BE2C (cell line): ENCODE results near the gene AAK1.

Source experiments
- DNase-seq: peaks from one replicate; pipeline ENCODE4 v3.0.0-alpha.2; 2020
- H3K27me3 ChIP-seq: fragments of 250-450 bp; sonication (Bioruptor Pico); 2 replicates; pipeline ENCODE4 v1.5.1; 2020; ENCODE audit warnings: mild to moderate bottlenecking
- H3K36me3 ChIP-seq: fragments of 250-450 bp; sonication (Bioruptor Pico); 2 replicates; pipeline ENCODE4 v1.5.1; 2020; ENCODE audit warnings: mild to moderate bottlenecking
- H3K4me1 ChIP-seq: fragments of 250-450 bp; sonication (Bioruptor Pico); 2 replicates; pipeline ENCODE4 v1.5.1; 2020
- H3K4me3 ChIP-seq: 2 replicates; pipeline ENCODE4 v1.5.1; 2011; ENCODE audit warnings: low read depth, low read length
- H3K9me3 ChIP-seq: fragments of 250-450 bp; sonication (Bioruptor Pico); 2 replicates; pipeline ENCODE4 v1.5.1; 2020
- TF ChIP-seq, protein P1 (sequence below): IDR thresholded peaks from 2 replicates; pipeline ENCODE4 v1.5.1; 2012; ENCODE audit warnings: mild to moderate bottlenecking, low read depth, low read length

The AAK1 gene

GRCh38 chr2:69563021-69563420 lies 80.5 kb downstream of the AAK1 start:
- H3K4me3 ChIP-seq, result no peak overlapping the region
- no peaks in the 10 kb centered on the region for H3K27me3 ChIP-seq
- no peak for DNase-seq
- TF ChIP-seq, protein P1, sequence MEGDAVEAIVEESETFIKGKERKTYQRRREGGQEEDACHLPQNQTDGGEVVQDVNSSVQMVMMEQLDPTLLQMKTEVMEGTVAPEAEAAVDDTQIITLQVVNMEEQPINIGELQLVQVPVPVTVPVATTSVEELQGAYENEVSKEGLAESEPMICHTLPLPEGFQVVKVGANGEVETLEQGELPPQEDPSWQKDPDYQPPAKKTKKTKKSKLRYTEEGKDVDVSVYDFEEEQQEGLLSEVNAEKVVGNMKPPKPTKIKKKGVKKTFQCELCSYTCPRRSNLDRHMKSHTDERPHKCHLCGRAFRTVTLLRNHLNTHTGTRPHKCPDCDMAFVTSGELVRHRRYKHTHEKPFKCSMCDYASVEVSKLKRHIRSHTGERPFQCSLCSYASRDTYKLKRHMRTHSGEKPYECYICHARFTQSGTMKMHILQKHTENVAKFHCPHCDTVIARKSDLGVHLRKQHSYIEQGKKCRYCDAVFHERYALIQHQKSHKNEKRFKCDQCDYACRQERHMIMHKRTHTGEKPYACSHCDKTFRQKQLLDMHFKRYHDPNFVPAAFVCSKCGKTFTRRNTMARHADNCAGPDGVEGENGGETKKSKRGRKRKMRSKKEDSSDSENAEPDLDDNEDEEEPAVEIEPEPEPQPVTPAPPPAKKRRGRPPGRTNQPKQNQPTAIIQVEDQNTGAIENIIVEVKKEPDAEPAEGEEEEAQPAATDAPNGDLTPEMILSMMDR, result no peak
- no peaks in the 10 kb centered on the region for H3K4me1 ChIP-seq
- H3K36me3 ChIP-seq, result no peaks in the 10 kb centered on the region
- no peaks in the 10 kb centered on the region for H3K9me3 ChIP-seq

GRCh38 chr2:69561101-69561500 lies 82.4 kb downstream of the AAK1 start:
- Histone ChIP-seq H3K36me3 (no peaks in the 10 kb centered on the region), H3K9me3 (no peaks in the 10 kb centered on the region), H3K4me1 (no peaks in the 10 kb centered on the region), H3K27me3 (no peaks in the 10 kb centered on the region), H3K4me3 (no peak overlapping the region)
- DNase-seq, result no peak
- TF ChIP-seq, protein P1, result no peak

GRCh38 chr2:69560147-69560482 lies 83.4 kb downstream of the AAK1 start:
- Histone ChIP-seq H3K36me3 (no peaks in the 10 kb centered on the region), H3K9me3 (no peaks in the 10 kb centered on the region), H3K4me1 (no peaks in the 10 kb centered on the region), H3K4me3 (no peak overlapping the region), H3K27me3 (no peaks in the 10 kb centered on the region)
- no peak for DNase-seq
- TF ChIP-seq, protein P1, result no peak

DNA sequence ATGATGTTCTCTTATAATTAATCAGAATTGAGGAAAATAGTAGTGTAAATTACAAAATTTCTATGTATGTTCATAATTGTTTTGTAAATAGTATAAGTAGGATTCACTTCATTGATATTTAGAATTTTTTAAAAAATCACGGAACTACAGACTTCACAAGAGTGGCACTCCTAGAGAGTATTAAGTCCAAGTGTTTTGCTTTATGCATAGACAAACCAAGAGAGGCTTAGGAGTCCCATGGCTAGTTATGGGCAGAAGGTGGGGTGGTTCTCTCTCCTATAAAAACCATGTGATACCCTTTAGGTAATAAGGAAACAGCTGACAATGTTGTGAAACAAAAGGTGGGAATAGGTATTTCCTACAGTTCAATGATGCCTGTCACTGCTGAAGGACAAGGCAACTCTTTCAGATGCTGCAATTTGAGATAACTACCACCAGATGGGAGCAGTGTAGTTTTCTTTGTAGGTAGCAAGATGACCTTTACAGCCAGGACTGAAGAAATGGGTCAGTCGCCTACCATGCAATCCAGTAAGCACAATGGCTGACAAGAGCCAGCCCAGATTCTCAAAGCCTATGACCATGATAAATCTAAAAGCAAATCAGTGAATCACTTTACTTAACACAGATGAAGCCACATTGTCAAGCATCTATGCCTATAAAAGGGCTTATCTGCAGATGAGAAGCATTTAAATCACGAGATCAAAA lies 83.9 kb downstream of the AAK1 start:
- no peak for DNase-seq
- Histone ChIP-seq H3K4me1 (no peaks in the 10 kb centered on the region), H3K36me3 (no peaks in the 10 kb centered on the region), H3K9me3 (no peaks in the 10 kb centered on the region), H3K4me3 (no peak overlapping the region), H3K27me3 (no peaks in the 10 kb centered on the region)
- TF ChIP-seq, protein P1, result peak; percentile 66

DNA sequence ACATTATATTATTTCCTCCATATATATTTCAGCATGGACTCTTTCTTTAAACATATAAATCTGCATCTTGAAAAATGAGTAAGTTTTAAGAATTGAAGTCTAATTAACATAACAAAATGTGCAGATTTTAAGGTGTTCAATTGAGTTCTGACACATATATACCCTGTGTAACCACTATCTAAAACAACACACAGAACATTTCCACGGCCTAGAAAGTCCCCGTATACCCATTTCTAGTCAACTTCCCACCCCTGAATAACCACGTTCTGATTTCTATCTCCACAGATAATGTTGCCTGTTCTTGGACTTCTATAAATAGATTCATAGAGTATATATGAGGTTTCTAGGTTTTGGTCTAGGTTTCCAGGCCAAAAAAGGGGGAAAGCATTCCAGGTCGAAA lies 87.5 kb downstream of the AAK1 start:
- no peaks in the 10 kb centered on the region for H3K27me3 ChIP-seq

GRCh38 chr2:69554981-69555380 lies 88.6 kb downstream of the AAK1 start:
- no peak for DNase-seq
- Histone ChIP-seq H3K4me1 (no peaks in the 10 kb centered on the region), H3K4me3 (no peak overlapping the region), H3K36me3 (no peaks in the 10 kb centered on the region), H3K9me3 (no peaks in the 10 kb centered on the region), H3K27me3 (no peaks in the 10 kb centered on the region)
- TF ChIP-seq, protein P1, result no peak

More for the DNA sequence above, 87.5 kb downstream of the AAK1 start:
- H3K36me3 ChIP-seq, result no peaks in the 10 kb centered on the region
- TF ChIP-seq, protein P1, result no peak
- no peaks in the 10 kb centered on the region for H3K9me3 ChIP-seq
- H3K4me1 ChIP-seq, result no peaks in the 10 kb centered on the region
- no peak for DNase-seq
- no peak overlapping the region for H3K4me3 ChIP-seq
